ENCODE data around the gene FAR2. TPM values are rescaled to one million over a fixed set of nuclear protein-coding genes. Genes with fewer than 3 reads are reported as not detected.

The FAR2 gene
- total and polyA plus RNA-seq, 12 donors: 1.4 to 6.7 (median 2.6) TPM

GRCh38 chr12:29269706-29270408, 120.8 kb downstream of the FAR2 start:
- H3K27me3 ChIP-seq: no peaks in the 10 kb centered on the region
- intact Hi-C loops (cut with DNase I): no loop called here
- DNase-seq (no peak), ATAC-seq (no peak)
- no peak overlapping the region for H3K27ac ChIP-seq
- peaks cover 0 to 22% (median 0%) of the 10 kb centered on the region in 9 donors for H3K36me3 ChIP-seq
- TF ChIP-seq CTCF (IDR thresholded peaks at IDR 0.05): no peak
- no peak overlapping the region for H3K4me3 ChIP-seq
- no peaks in the 10 kb centered on the region for H3K4me1 ChIP-seq
- H3K9me3 ChIP-seq: peaks cover 0 to 13% (median 0%) of the 10 kb centered on the region in 11 donors
- WGBS, 2 donors: 96% methylated on average over 5 of the region's 5 CpGs

- peaks cover 0 to 23% (median 0%) of the 10 kb centered on the region in 9 donors for H3K36me3 ChIP-seq
- no peak overlapping the region for H3K4me3 ChIP-seq
- no peaks in the 10 kb centered on the region for H3K27me3 ChIP-seq
- H3K27ac ChIP-seq: no peak overlapping the region
- WGBS, 2 donors: 95% methylated on average over 5 of the region's 5 CpGs
- ATAC-seq (no peak), DNase-seq (no peak)
- peaks cover 0 to 7% (median 0%) of the 10 kb centered on the region in 11 donors for H3K9me3 ChIP-seq
- intact Hi-C loops (cut with DNase I): no loop called here
- H3K4me1 ChIP-seq: no peaks in the 10 kb centered on the region
- no peak for TF ChIP-seq CTCF (IDR thresholded peaks at IDR 0.05)
Measured at GRCh38 chr12:29270446-29270845, 121.4 kb downstream of the FAR2 start.

GRCh38 chr12:29273178-29273843, 124.2 kb downstream of the FAR2 start:
- H3K36me3 ChIP-seq: peaks cover 0 to 29% (median 0%) of the 10 kb centered on the region in 9 donors
- 66 to 70% methylated on average over 7 of the region's 7 CpGs for WGBS, 2 donors
- DNase-seq (no peak), ATAC-seq (no peak)
- no peaks in the 10 kb centered on the region for H3K9me3 ChIP-seq
- no peaks in the 10 kb centered on the region for H3K4me1 ChIP-seq
- intact Hi-C loops (cut with DNase I): no loop called here
- H3K27me3 ChIP-seq: no peaks in the 10 kb centered on the region
- TF ChIP-seq CTCF (IDR thresholded peaks at IDR 0.05): no peak
- no peak overlapping the region for H3K27ac ChIP-seq
- no peak overlapping the region for H3K4me3 ChIP-seq

DNA sequence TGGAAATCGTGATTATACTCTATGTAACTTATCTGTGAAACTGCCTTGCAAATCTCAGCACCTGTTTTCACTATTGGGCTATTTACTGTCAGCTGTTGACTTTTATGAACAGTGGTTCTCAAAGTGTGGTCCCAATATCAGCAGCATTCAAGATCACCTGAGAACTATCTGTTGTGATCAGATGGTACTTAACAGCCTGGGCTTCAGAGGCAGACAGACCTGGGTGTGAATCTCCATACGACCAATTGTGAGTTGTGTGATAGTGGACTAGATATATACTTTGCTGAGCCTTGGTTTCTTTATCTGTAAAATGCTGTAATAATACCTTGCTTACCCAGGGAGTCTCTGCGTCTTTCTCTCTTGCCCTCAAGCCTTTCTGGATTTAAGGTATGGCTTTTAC, 126.8 kb downstream of the FAR2 start:
- ATAC-seq (no peak), DNase-seq (no peak)
- WGBS, 2 donors: 95 to 97% methylated on average over 3 of the region's 3 CpGs
- no peak overlapping the region for H3K27ac ChIP-seq
- no peak overlapping the region for H3K4me3 ChIP-seq
- peaks cover 0 to 7% (median 0%) of the 10 kb centered on the region in 9 donors for H3K4me1 ChIP-seq
- intact Hi-C loops (cut with DNase I): no loop called here
- no peaks in the 10 kb centered on the region for H3K9me3 ChIP-seq
- H3K36me3 ChIP-seq: peaks cover 0 to 27% (median 0%) of the 10 kb centered on the region in 9 donors
- TF ChIP-seq CTCF (IDR thresholded peaks at IDR 0.05): no peak
- H3K27me3 ChIP-seq: no peaks in the 10 kb centered on the region
